GM21390 (cell line): Measurements from ENCODE around the gene PEX14.

Source experiments
- ATAC-seq: cut with Tn5 transposase; IDR thresholded peaks from one replicate; pipeline ENCODE4 v1.9.1; 2021; ENCODE audit not compliant: unreplicated experiment

Gene PEX14

GRCh38 chr1:10516925-10517676 is 42.4 kb downstream of the PEX14 start:
- no peak for ATAC-seq

GRCh38 chr1:10517677-10517982 is 42.9 kb downstream of the PEX14 start:
- no peak for ATAC-seq

GRCh38 chr1:10519016-10519417 is 44.3 kb downstream of the PEX14 start:
- ATAC-seq: no peak

GRCh38 chr1:10520497-10520896 is 45.7 kb downstream of the PEX14 start:
- ATAC-seq: no peak

- no peak for ATAC-seq
These were observed 46.2 kb downstream of the PEX14 start for GRCh38 chr1:10520952-10521351.

- no peak for ATAC-seq
These were observed 46.9 kb downstream of the PEX14 start for GRCh38 chr1:10521537-10522157.

- ATAC-seq: no peak
These were observed 47.6 kb downstream of the PEX14 start for GRCh38 chr1:10522322-10522860.

- ATAC-seq: no peak
These were observed 50.5 kb downstream of the PEX14 start for GRCh38 chr1:10525208-10525607.

- ATAC-seq: no peak
These were observed 53.6 kb downstream of the PEX14 start for GRCh38 chr1:10528066-10529014.

- no peak for ATAC-seq
These were observed 54.3 kb downstream of the PEX14 start for GRCh38 chr1:10529091-10529490.

- no peak for ATAC-seq
These were observed 55.0 kb downstream of the PEX14 start for GRCh38 chr1:10529765-10530164.

GRCh38 chr1:10530281-10530740 is 55.6 kb downstream of the PEX14 start:
- no peak for ATAC-seq

- no peak for ATAC-seq
These were observed 56.2 kb downstream of the PEX14 start for GRCh38 chr1:10530756-10531495.

- no peak for ATAC-seq
These were observed 57.6 kb downstream of the PEX14 start for GRCh38 chr1:10532362-10532761.

GRCh38 chr1:10534519-10534918 is 59.8 kb downstream of the PEX14 start:
- ATAC-seq: no peak

GRCh38 chr1:10536133-10536770 is 61.5 kb downstream of the PEX14 start:
- ATAC-seq: no peak

GRCh38 chr1:10537082-10537766 is 62.5 kb downstream of the PEX14 start:
- no peak for ATAC-seq

GRCh38 chr1:10538646-10539355 is 64.1 kb downstream of the PEX14 start:
- no peak for ATAC-seq
